Stimulated activated CD8-positive, alpha-beta memory T cell treated with anti-CD3 and anti-CD28 coated beads, Interleukin-15, amount 100 ng/mL, for 1 hour (primary cell): ENCODE measurements around the gene GASK1B.

Source experiments
- DNase-seq: peaks from one replicate; pipeline ENCODE4 v3.0.0-alpha.2; 2020; ENCODE audit warnings: low read depth

Gene GASK1B

DNA sequence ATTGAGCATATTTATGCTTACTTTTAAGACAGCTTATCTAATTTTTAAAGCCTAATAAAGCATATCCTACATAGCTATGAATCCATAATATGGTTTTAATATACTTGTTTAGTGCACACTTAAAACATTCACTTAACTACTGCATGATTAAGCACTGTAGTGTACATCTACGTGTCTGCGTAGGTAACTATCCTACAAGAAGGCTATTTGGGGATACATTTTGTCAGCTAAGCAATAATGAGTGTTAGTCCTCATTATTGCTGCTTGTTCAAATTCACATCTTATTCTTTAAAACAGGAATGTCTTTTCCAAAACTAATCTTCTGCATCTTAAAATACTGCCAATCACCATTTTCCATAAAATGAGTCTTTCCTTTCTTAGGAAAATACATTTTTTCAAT lies 38.6 kb downstream of the GASK1B start:
- no peak for DNase-seq

DNA sequence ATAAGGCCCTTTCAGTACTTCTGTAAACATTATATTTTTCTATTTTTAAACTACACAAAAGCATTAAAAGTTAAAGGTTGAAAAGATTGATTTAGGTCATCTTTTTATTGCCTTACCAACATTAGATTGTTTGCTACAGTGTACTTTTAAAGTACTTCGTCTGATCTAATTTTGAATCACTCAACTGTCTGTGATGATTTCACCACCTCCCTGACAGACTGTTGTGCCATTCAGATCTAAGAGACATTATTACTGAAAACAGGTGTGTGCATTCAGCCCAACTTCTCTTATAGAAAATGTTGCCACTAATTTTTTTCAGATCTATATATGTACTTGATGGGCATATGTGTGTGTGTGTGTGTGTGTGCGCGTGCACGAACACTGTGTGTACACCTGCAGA lies 39.3 kb downstream of the GASK1B start:
- no peak for DNase-seq

DNA sequence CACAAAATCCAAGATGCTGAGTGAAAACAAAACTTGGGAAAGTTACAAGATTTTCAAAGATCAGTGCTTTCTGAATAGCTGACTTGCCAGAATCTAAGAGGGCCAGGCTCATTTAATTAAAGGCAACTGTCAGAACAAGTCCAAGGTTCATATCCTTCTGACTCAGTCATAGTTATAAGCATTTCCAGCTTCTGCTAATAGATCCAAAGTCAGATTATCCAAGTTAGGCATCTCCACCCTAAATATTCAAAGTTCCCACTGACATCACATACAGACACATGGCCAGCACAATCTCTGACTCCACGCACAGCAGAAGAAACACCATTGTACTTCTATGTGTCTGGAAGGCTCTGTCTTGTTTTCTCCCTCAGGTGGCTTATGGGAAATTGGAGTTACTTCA lies 41.8 kb downstream of the GASK1B start:
- DNase-seq = no peak

DNA sequence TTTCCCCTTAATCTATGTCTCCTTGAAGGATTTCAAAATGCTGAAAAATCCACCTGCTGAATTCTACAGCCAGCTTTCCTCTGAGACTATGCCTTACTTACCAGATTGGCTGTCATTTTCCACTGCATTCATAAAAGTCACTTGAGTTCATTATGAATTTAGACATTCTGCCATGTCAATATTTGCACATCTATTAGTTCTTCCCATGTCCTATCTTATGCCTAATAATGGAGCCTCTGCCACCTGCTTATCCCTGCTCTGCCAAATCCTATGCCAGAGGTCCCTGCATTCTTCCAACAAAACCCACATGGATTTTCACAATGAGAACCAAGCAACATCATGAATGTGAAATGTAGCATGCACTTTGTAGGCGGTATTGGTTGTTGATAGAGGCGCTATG lies 42.6 kb downstream of the GASK1B start:
- DNase-seq = no peak

DNA sequence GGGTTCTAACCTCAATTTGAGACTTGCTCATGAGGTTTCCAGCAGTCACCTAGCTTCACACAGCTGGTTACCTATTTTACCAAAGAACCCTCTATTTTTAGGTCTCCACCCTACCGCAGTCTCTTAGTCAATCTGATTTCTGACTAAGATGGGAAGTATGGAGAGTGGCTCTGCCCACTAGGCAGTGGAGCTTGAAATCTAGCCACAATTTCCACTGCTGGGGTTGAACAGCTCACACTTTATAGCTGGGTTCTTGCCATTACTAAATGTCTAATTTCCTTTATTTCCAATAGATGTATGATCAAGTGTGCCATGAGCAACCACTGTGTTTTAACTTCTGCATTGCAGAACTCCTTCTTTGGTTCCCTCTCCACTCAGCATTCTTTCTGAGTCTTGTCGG lies 43.1 kb downstream of the GASK1B start:
- no peak for DNase-seq

DNA sequence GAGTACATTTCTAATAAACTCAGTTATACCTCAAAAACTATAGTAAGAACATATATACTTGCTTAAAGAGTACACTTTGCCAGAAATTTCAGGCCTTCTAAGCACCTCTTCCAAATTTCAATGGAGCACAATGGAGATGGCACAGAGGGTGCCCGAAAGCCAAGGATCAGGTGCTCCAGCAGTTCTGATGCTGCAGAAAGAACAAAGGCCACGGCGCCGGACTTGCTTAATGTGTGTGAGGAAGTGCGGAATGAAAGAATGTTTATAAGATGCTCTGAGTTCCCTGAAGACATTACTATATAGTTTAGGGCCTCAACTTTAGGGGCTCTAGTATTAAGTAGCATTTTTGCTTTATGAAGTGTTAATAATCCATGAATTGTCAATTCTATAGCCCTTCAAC lies 44.3 kb downstream of the GASK1B start:
- no peak for DNase-seq

DNA sequence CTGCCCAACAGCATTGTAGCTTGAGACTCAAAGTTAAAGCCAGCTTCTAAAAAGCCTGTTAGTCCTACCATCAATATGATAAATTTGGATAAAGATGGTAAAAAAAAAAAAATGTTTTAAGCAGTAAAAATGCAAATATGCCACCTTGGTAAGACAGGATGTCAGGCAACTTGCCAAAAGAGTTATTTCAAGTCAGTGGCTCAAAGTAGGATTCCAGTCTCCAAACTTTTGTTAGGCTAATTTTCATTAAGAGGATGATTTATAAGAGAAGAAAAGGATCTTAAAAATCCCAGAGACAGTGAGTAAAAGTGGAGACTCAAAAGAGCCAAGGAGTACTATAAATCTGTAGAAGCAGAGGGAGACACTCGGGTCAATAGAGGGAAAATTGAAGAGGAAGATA lies 47.5 kb downstream of the GASK1B start:
- DNase-seq = no peak
